PC-3 (cell line): ENCODE data around the gene CHRNA7.
"Not testable (repeated sequence)": the region's sequence is repeated elsewhere in the genome, so short reads cannot be mapped to it uniquely, and the experiment has no call there.

Experiments used
- EZH2 ChIP-seq: fragments of 300-600 bp; sonication (generic); IDR thresholded peaks from one replicate; pipeline ENCODE4 v1.6.1; 2017; ENCODE audit warnings: antibody characterized with exemption, mild to moderate bottlenecking, low read length; ENCODE audit not compliant: unreplicated experiment
- TF ChIP-seq, protein P1 (sequence below): fragments of 300-600 bp; sonication (generic); conservative IDR thresholded peaks from 2 replicates; pipeline ENCODE4 v1.5.1; 2017; ENCODE audit warnings: antibody characterized with exemption, low read depth, mild to moderate bottlenecking, low read length

DNA sequence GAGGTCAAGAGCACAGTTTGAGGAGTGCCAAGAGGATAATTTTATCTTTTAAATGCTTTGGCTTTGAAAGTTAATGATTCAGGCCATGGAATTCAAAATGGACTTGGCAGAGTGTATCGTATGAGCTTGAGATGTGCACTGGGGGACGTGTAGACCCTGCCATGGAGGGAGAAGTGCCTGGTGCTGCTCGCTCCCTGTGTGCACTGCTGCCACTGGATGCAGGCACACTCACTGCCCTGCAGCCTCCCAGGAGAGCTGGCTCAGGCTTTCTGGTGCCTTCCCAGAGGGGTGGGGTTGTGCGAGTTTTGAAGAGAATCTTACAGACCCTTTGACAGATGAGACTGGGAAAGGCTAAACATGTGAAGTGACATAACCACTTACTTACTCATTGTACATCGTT lies 135.5 kb downstream of the CHRNA7 start:
- TF ChIP-seq, protein P1, sequence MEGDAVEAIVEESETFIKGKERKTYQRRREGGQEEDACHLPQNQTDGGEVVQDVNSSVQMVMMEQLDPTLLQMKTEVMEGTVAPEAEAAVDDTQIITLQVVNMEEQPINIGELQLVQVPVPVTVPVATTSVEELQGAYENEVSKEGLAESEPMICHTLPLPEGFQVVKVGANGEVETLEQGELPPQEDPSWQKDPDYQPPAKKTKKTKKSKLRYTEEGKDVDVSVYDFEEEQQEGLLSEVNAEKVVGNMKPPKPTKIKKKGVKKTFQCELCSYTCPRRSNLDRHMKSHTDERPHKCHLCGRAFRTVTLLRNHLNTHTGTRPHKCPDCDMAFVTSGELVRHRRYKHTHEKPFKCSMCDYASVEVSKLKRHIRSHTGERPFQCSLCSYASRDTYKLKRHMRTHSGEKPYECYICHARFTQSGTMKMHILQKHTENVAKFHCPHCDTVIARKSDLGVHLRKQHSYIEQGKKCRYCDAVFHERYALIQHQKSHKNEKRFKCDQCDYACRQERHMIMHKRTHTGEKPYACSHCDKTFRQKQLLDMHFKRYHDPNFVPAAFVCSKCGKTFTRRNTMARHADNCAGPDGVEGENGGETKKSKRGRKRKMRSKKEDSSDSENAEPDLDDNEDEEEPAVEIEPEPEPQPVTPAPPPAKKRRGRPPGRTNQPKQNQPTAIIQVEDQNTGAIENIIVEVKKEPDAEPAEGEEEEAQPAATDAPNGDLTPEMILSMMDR = not testable (repeated sequence)
- TF ChIP-seq EZH2 = not testable (repeated sequence)
